Measurements from ENCODE around the gene ALKBH5.

- TF ChIP-seq, protein P1, sequence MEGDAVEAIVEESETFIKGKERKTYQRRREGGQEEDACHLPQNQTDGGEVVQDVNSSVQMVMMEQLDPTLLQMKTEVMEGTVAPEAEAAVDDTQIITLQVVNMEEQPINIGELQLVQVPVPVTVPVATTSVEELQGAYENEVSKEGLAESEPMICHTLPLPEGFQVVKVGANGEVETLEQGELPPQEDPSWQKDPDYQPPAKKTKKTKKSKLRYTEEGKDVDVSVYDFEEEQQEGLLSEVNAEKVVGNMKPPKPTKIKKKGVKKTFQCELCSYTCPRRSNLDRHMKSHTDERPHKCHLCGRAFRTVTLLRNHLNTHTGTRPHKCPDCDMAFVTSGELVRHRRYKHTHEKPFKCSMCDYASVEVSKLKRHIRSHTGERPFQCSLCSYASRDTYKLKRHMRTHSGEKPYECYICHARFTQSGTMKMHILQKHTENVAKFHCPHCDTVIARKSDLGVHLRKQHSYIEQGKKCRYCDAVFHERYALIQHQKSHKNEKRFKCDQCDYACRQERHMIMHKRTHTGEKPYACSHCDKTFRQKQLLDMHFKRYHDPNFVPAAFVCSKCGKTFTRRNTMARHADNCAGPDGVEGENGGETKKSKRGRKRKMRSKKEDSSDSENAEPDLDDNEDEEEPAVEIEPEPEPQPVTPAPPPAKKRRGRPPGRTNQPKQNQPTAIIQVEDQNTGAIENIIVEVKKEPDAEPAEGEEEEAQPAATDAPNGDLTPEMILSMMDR (IDR thresholded peaks at IDR 0.05; ENCODE audit: low read depth, low read length): no peak
- TF ChIP-seq, protein P2, sequence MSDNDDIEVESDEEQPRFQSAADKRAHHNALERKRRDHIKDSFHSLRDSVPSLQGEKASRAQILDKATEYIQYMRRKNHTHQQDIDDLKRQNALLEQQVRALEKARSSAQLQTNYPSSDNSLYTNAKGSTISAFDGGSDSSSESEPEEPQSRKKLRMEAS (IDR thresholded peaks at IDR 0.05; ENCODE audit: low read depth, low read length): no peak
- no peak for TF ChIP-seq POLR2A (IDR thresholded peaks at IDR 0.05; ENCODE audit: extremely low read depth, insufficient read length)
Measured at GRCh38 chr17:18245038-18245776, 61.6 kb downstream of the ALKBH5 start.

Data from NB4 (cell line).